ENCODE results near the gene MBOAT1.
"Not testable (repeated sequence)": the region's sequence is repeated elsewhere in the genome, so short reads cannot be mapped to it uniquely, and the experiment has no call there.

MBOAT1 gene

GRCh38 chr6:20212392-20213111, at the start of gene MBOAT1:
TSS of gene MBOAT1 (minus strand) at chr6:20212469. CDS start at chr6:20212234, 235 bp downstream.
- peak; percentile 92 for DNase-seq

GRCh38 chr6:20261685-20262084, 49.4 kb upstream of the MBOAT1 start:
- no peak for DNase-seq

GRCh38 chr6:20260360-20260759, 48.1 kb upstream of the MBOAT1 start:
- no peak for DNase-seq

- DNase-seq, result no peak
These were observed 47.2 kb upstream of the MBOAT1 start for GRCh38 chr6:20259316-20260049.

- DNase-seq, result no peak
These were observed 43.2 kb upstream of the MBOAT1 start for GRCh38 chr6:20255428-20255827.

GRCh38 chr6:20254295-20254694, 42.0 kb upstream of the MBOAT1 start:
- DNase-seq, result no peak

GRCh38 chr6:20253021-20253420, 40.8 kb upstream of the MBOAT1 start:
- DNase-seq, result no peak

GRCh38 chr6:20252311-20252710, 40.0 kb upstream of the MBOAT1 start:
- DNase-seq, result no peak

GRCh38 chr6:20251525-20251924, 39.3 kb upstream of the MBOAT1 start:
- no peak for DNase-seq

GRCh38 chr6:20246125-20246524, 33.9 kb upstream of the MBOAT1 start:
- no peak for DNase-seq

- DNase-seq, result not testable (repeated sequence)
These were observed 32.8 kb upstream of the MBOAT1 start for GRCh38 chr6:20244807-20245681.

GRCh38 chr6:20243288-20243687, 31.0 kb upstream of the MBOAT1 start:
- DNase-seq, result no peak

GRCh38 chr6:20242397-20242796, 30.1 kb upstream of the MBOAT1 start:
- no peak for DNase-seq

- no peak for DNase-seq
These were observed 28.8 kb upstream of the MBOAT1 start for GRCh38 chr6:20241102-20241501.

- no peak for DNase-seq
These were observed 26.7 kb upstream of the MBOAT1 start for GRCh38 chr6:20238688-20239587.

GRCh38 chr6:20237677-20238460, 25.6 kb upstream of the MBOAT1 start:
- DNase-seq, result no peak

- no peak for DNase-seq
These were observed 24.8 kb upstream of the MBOAT1 start for GRCh38 chr6:20236909-20237600.

GRCh38 chr6:20236344-20236743, 24.1 kb upstream of the MBOAT1 start:
- DNase-seq, result no peak

GRCh38 chr6:20235041-20235440, 22.8 kb upstream of the MBOAT1 start:
- no peak for DNase-seq

GRCh38 chr6:20234136-20234535, 21.9 kb upstream of the MBOAT1 start:
- DNase-seq, result no peak
